Measurements from ENCODE around the gene APRT. TPM values are rescaled to one million over a fixed set of nuclear protein-coding genes. Genes with fewer than 3 reads are reported as not detected.

APRT gene
- total RNA-seq, 1 donor from 2014 or later = 85.2 TPM

DNA sequence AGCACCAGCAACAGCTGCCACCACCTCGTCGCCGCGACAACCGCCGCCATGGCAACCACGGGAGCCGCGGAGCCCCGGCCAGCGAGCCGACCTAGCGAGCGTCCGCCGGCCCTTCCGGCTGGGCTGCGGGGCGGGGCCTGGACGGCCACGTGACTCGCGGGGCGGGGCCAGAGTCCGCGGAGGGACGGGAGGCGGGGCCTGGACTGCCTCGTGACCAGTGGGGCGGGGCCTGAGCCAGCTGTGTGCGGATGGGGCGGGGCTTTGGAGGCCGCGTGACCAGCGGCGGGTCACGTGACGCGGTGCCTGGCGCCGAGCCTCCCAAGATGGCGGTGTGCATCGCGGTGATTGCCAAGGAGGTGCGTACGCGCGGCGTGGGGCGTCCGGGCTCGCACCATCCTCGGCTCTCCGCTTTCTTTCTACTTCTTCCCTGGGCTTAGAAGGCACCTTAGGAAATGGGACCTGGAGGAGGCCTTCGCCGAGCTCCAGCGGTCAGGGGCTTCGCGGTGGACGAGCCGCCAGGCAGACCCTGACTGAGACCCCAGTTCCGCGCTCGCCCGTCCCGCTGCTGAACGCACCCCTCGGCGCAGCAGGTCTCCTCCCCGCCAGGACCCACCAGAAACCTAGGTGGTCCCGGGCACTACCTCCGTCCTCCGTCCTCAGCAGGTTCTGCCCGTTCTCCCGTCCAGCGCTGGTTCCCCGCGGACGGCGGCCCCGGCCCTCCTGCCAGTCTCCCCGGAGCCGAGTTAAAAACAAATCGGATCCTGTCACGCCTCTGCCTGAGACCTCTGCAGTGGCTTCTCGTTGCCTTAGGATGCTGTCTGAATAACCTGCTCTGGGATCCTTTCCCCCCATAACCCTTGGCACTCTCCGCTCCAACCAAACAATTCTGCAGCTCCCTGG, 45.4 kb upstream of the APRT start, which contains the start of the genes GALNS and TRAPPC2L:
Gene GALNS, minus strand, starts transcription at position 120 of the 900 bp plus-strand sequence. Its CDS starts 70 bp downstream, at position 50.
Gene TRAPPC2L, plus strand, starts transcription at position 300 of the 900 bp plus-strand sequence. Its CDS starts 24 bp downstream, at position 324.
- Histone ChIP-seq H3K4me3 (peak within 1 kb of the TSS; percentile 100), H3K9me3 (no peaks in the 10 kb centered on the region), H3K27ac (peak within 1 kb of the TSS; percentile 92), H3K36me3 (peaks cover 34% of the 10 kb centered on the region), H3K4me1 (peaks cover 38% of the 10 kb centered on the region), H3K27me3 (no peaks in the 10 kb centered on the region)
- intact Hi-C loops (cut with DNase I) = no loop called here
- ATAC-seq (peak; percentile 97), DNase-seq (peak; percentile 99)
- TF ChIP-seq, protein P1, sequence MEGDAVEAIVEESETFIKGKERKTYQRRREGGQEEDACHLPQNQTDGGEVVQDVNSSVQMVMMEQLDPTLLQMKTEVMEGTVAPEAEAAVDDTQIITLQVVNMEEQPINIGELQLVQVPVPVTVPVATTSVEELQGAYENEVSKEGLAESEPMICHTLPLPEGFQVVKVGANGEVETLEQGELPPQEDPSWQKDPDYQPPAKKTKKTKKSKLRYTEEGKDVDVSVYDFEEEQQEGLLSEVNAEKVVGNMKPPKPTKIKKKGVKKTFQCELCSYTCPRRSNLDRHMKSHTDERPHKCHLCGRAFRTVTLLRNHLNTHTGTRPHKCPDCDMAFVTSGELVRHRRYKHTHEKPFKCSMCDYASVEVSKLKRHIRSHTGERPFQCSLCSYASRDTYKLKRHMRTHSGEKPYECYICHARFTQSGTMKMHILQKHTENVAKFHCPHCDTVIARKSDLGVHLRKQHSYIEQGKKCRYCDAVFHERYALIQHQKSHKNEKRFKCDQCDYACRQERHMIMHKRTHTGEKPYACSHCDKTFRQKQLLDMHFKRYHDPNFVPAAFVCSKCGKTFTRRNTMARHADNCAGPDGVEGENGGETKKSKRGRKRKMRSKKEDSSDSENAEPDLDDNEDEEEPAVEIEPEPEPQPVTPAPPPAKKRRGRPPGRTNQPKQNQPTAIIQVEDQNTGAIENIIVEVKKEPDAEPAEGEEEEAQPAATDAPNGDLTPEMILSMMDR (IDR thresholded peaks at IDR 0.05) = no peak

DNA sequence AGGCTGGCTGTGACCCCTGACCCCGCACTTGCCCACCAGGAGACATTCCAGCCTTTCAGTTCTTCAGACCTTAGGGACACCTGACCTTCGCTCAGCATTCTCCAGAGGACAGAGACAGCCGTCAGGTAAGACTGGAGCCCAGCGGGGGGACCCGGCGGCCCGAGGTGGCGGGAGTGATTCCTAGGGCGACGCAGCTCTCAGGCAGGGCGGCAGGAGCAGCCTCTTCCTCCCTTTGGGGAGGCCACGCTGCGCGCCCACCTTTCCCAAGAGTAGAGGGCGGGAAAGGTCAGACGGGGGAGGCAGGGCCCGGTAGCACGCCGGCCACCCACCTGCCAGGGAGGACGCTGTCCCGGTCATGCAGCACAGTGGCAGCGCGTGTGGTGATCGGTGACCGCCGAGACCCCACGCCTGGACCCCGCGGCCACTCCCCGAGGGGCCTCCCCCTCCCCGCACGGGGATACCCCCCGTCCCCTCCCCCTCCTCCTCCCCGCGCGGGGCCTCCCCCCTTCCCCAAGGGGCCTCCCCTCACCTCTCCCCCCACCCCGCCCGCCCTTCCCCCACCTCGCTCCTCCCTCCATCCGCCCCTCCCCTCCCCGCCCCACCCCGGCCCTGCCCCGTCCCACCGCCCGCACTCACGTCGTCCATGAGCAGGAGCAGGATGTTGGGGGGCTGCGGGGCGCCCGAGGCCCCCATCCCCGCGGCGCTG, 44.5 kb upstream of the APRT start:
- peak overlapping the region; percentile 100 for H3K4me3 ChIP-seq
- DNase-seq (peak; percentile 71), ATAC-seq (no peak)
- TF ChIP-seq, protein P1 (IDR thresholded peaks at IDR 0.05) = no peak
- H3K27me3 ChIP-seq = no peaks in the 10 kb centered on the region
- H3K36me3 ChIP-seq = peaks cover 26% of the 10 kb centered on the region
- H3K4me1 ChIP-seq = peaks cover 38% of the 10 kb centered on the region
- intact Hi-C loops (cut with DNase I) = no loop called here
- peak overlapping the region; percentile 92 for H3K27ac ChIP-seq
- H3K9me3 ChIP-seq = no peaks in the 10 kb centered on the region

GRCh38 chr16:88855736-88856121, 44.0 kb upstream of the APRT start:
- intact Hi-C loops (cut with DNase I) = no loop called here
- no peaks in the 10 kb centered on the region for H3K27me3 ChIP-seq
- no peak for ATAC-seq
- H3K4me1 ChIP-seq = peaks cover 38% of the 10 kb centered on the region
- H3K27ac ChIP-seq = peak overlapping the region; percentile 92
- no peak for DNase-seq
- H3K36me3 ChIP-seq = peaks cover 20% of the 10 kb centered on the region
- TF ChIP-seq, protein P1 (IDR thresholded peaks at IDR 0.05) = no peak
- H3K4me3 ChIP-seq = peak overlapping the region; percentile 100
- no peaks in the 10 kb centered on the region for H3K9me3 ChIP-seq

GRCh38 chr16:88855176-88855575, 43.4 kb upstream of the APRT start:
- ATAC-seq (no peak), DNase-seq (no peak)
- Histone ChIP-seq H3K4me1 (peaks cover 38% of the 10 kb centered on the region), H3K4me3 (no peak overlapping the region), H3K27ac (no peak overlapping the region), H3K36me3 (peaks cover 15% of the 10 kb centered on the region), H3K27me3 (no peaks in the 10 kb centered on the region), H3K9me3 (no peaks in the 10 kb centered on the region)
- intact Hi-C loops (cut with DNase I) = no loop called here
- TF ChIP-seq, protein P1 (IDR thresholded peaks at IDR 0.05) = no peak

- no peaks in the 10 kb centered on the region for H3K9me3 ChIP-seq
- TF ChIP-seq, protein P1 (IDR thresholded peaks at IDR 0.05) = no peak
- DNase-seq (no peak), ATAC-seq (no peak)
- H3K4me3 ChIP-seq = no peak overlapping the region
- peaks cover 8% of the 10 kb centered on the region for H3K36me3 ChIP-seq
- no peak overlapping the region for H3K27ac ChIP-seq
- H3K27me3 ChIP-seq = no peaks in the 10 kb centered on the region
- intact Hi-C loops (cut with DNase I) = no loop called here
- H3K4me1 ChIP-seq = peaks cover 38% of the 10 kb centered on the region
Observed at GRCh38 chr16:88854306-88855111, 42.8 kb upstream of the APRT start.
